Myocyte (in vitro differentiated cells): ENCODE measurements around the gene MRGPRF. TPM values are rescaled to one million over a fixed set of nuclear protein-coding genes. Genes with fewer than 3 reads are reported as not detected.

ENCODE experiments used
- DNase-seq: peaks from one replicate; pipeline ENCODE4 v3.0.0-alpha.2; 2012; ENCODE audit warnings: low read depth
- total RNA-seq: library from RNA; depleted of rRNA; stranded (reverse); fragments of >200 nt; gene quantifications from 2 replicates; pipeline ENCODE4 v1.2.3, GENCODE V29; 2014

MRGPRF gene
- total RNA-seq, 1 donor from 2014 or later, result not detected

DNA sequence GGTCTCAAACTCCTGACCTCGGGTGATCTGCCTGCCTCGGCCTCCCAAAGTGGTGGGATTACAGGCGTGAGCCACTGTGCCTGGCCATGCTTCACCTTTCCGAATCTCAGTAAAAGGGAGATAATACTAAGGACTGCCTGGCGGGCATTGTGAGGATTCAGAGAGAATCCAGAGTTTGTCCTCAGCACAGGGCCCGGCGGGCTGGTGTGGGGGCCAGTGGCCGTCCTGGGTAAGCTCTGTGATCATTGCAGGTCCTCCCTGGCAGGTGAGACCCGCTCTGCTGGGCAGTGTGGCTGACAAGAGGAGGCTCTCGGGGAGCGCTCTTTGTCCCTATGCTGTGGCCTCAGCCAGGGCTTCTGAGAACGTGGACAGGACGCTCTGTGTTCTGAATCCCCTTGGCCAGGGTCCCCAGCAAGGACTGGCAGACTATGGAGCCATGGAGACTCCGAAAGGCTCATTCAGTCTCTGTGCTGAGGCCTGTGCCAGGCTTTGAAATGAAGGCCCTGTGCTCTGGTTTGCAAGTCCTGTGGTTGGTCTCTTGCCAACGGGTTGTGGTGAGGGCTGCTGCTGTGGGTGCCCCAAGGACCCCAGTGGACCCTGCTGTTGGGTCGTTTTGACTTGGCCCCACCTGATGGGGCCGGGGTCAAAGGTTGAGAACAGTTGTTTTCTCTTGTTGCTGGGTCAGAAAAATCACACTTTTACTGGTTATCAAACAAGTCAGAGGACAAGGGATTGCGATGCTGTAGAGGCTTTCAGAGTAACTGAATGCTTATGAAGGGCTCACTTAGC is 37.7 kb upstream of the MRGPRF start:
- DNase-seq, result no peak

- DNase-seq, result no peak
Measured at GRCh38 chr11:69049490-69049867, 36.4 kb upstream of the MRGPRF start.

DNA sequence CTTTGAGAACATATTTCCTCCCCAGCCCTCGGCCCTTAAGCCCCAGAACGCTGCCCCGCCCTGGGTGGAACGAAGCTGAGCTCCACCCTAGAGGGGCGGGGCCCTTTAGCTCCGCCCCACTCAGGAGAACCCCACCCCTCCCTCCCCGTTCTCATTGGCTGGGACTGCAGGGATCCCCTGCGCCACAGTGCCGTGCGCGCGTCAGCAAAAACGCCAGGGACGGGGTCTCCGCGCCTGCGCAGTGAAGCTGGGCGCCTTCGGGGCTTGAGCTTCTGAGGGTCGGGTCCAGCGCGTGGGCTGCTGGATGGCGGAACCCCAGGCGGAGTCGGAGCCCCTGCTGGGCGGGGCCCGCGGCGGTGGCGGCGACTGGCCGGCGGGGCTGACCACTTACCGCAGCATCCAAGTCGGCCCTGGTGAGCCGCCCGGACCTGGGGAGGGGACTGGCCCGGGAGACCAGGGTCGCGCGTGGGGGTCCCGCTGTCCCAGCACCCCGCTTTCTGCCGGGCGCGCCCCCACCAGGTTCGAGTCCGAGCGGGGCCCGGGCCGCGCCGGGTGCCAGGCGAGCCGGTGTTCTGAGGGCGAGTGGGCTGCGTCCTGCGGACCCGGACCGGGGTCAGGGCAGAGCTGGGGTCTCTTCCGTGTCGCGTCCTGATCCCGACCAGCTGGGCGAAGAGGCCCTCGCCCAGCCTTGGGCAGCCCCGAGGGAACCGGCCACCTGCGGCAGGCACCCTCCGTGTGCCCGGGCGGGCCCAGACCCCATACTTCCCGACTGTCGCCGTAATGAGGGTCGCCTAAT is 35.8 kb upstream of the MRGPRF start, which contains the start of gene TPCN2:
TSS of gene TPCN2 (plus strand) at position 239 of the 796 bp plus-strand sequence. CDS start at position 305, 66 bp downstream.
- DNase-seq, result peak; percentile 95

- no peak for DNase-seq
Measured at GRCh38 chr11:69048031-69048693, 35.1 kb upstream of the MRGPRF start.

DNA sequence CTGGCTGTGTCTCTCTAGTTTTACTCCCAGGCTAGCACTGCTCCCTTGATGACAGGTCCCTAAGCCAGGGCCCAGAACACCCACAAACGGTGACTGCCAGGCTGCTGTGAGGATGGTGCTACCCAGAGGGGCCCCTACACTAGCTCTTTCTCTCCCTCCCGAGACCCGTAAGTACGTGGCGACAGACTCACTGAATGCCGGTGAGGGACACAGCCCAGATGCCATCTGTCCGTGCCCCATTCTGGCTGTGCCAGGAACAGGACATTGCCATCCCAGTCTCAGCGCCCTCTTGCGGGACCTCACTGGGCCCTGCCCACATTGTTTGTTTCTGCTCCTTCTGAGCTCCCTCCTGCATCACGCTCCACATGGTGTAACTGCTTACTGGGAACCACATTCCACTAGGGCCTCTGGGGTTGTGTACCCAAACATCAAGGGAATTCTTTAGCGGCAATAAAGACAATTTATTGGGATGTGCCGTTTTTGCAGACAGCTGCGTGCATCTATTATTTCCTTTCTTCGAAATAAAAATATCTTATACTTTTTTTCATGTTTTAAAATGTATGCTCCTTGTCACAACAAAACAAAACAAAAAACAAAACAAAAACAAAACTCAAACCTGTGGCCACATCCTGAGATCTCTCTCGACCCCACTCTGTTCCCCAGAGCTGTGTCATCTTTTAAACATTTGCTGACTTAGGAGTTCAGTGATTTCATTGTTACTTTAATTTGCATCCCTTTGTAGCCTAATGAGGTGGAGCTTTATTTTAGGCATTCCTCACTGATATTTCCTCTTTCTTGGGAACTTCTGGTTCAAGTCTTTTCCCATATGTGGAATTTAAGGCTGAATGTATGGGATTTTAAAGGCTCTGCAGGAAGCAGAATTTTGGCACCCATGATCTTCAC is 31.3 kb upstream of the MRGPRF start:
- peak; percentile 85 for DNase-seq

- DNase-seq, result no peak
Measured at GRCh38 chr11:69041516-69041915, 28.5 kb upstream of the MRGPRF start.

GRCh38 chr11:69040581-69041260 is 27.7 kb upstream of the MRGPRF start:
- DNase-seq, result no peak

DNA sequence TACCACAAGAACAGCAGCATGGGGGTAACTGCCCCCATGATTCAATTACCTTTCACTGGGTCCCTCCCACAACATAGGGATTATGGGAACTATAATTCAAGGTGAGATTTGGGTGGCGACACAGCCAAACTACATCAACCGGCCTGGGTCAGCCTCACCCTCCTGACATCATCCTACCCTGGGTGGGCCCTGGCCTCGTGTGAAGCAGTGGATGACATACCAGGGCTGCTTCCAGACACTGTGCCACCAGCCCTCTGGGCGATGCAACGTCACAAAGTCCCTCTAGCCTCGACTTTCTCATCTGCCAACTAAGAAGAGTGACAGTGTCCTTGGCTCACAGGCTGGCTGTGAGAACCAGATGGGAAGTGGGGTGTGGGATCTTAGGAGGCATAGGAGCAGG is 27.0 kb upstream of the MRGPRF start:
- DNase-seq, result no peak

DNA sequence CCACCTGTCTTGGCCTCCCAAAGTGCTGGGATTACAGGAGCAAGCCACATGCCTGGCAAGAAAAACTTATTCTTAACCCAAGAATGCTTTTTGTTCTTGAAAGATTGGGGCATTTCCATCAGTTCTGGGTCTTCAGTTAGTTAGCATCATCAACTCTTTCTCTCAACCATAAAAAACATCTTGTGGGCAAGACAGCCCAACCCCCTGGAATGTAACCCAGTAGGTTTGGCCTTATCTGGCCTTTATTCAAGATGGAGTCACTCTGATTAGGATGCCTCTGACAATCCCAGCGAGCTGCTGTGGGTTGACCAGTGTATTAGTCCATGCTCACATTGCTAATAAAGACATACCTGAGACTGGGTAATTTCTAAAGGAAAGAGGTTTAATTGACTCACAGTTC is 26.5 kb upstream of the MRGPRF start:
- DNase-seq, result no peak

GRCh38 chr11:69037544-69037943 is 24.5 kb upstream of the MRGPRF start:
- DNase-seq, result no peak

DNA sequence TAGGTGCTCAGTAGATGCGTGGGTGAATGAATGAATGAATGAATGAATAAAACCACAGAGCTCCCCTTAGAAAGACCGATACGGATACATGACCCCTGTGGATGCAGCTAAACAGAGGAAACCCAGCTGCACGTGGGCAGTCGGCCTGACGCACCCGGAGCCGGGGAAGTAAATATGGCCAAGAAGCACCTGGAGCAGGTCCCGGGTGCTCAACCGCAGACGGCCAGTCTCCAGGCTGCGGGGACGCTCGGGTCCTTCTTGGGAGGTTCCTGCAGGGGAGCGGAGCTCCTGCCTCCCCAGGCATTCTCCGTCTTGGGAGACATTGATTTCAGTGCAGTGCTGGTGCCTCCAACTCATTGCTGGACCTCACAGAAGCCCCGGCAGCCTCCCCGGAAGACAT is 24.0 kb upstream of the MRGPRF start:
- DNase-seq, result no peak

- peak; percentile 82 for DNase-seq
Measured at GRCh38 chr11:69035946-69036340, 22.9 kb upstream of the MRGPRF start.

DNA sequence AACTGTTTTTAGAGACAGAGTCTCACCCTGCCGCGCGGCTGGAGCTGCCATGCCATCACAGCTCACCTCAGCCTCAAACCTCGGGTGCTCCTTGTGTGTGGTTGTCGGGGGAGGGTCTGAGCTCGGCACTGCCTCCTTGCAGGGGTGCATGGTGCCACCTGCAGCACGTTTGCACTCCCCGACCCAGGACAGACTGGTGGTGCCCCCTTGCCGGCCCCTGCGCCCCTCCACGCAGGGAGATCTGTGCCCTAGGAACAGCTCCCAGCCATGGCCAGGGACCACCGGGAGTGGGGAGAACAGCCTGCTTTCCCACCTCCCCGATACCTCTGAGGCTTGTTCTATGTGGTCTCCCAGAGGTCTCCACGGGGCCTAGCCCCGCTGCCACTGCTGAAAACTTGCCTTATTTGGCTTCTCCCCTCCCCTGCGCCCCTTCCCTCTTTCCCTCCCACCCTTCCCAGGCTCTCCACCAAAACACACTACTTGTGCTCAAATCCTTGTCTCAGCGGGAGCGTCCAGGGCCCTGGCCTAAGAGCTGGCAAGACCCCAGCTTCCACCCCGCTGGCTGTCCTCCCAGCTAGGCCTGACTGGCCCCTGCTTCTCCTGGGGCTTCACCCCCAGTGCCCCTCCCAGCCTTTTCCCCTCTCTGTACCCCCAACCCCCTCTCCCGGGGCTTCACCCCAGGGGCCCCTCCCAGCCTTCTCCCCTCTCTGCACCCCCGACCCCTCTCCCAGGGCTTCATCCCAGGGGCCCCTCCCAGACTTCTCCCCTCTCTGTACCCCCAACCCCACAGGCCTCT is 22.3 kb upstream of the MRGPRF start:
- no peak for DNase-seq

- DNase-seq, result no peak
Measured at GRCh38 chr11:69034123-69034867, 21.2 kb upstream of the MRGPRF start.

DNA sequence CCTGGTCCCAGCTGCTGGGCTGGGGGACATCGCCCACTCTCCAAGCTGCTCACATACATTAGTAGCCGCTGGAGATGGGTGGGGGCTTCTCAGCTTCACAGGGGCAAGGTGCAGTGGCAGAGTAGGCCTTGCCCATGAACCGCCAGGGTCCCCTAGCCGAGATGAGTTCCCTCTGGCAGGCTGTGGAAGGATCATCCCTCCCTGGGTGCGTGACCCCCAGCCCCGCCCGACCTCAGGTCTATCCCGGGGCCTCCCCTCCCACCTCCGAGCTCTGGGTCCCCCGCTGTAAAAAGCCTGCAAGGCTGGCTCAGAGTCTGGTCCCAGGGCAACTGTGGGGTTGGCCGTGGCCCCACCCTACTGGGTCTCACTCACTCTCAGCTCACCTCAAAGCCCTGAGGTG is 20.4 kb upstream of the MRGPRF start:
- no peak for DNase-seq

- DNase-seq, result no peak
Measured at GRCh38 chr11:69032833-69033232, 19.8 kb upstream of the MRGPRF start.

GRCh38 chr11:69030301-69030700 is 17.3 kb upstream of the MRGPRF start:
- no peak for DNase-seq

DNA sequence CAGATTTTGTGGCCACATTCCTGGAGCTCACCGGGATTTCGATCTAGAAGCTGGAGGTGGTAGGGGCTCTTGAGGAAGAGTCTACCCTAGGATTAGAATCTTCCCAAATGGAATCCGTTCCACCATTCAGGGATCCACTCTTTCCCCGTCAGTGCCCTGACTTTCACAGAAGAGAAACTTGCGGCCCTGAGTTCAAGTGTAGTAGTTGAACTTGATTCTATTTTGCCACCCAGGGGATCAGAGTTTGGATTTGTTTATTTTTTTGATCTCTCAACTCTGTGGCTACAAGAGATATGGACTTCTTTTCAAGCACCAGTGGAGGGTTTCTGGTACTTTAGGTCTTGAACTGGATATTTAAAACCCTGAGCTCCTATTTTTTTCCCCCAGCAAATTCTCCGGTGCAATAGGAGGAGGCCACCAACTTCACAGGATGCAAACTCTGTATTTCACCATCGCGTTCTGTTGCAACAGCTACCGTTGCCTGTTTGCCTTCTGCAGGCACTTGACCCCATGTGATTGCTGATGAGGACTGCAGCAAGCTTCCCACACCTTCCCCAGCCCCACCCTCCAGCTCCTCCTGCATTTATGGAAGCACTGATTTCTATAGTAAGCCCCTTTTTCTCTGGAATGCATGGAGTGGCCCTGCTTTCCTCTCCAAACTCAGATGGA is 14.8 kb upstream of the MRGPRF start:
- DNase-seq, result no peak
